ENCODE measurements around the gene MAPK10.

MAPK10 gene

GRCh38 chr4:86101841-86102240 lies 258.0 kb downstream of the MAPK10 start:
- DNase-seq (ENCODE audit: insufficient read length, low spot score): no peak
- no peak for FAIRE-seq
- TF ChIP-seq TAF1 (IDR thresholded peaks at IDR 0.05; ENCODE audit: low read depth, low read length) (no peak), SPI1 (IDR thresholded peaks at IDR 0.05; ENCODE audit: low read depth, low read length) (no peak), POU2F2 (IDR thresholded peaks at IDR 0.05; ENCODE audit: low read depth, low read length) (no peak), POLR2A (IDR thresholded peaks at IDR 0.05; ENCODE audit: low read depth, low read length) (no peak), POLR2AphosphoS5 (IDR thresholded peaks at IDR 0.05; ENCODE audit: low read depth, low read length) (no peak), PAX5 (IDR thresholded peaks at IDR 0.05; ENCODE audit: insufficient read depth, low read length, severe bottlenecking) (no peak)

- DNase-seq (ENCODE audit: insufficient read length, low spot score) (no peak), FAIRE-seq (no peak)
Measured at GRCh38 chr4:86101410-86101809, 258.4 kb downstream of the MAPK10 start.

DNA sequence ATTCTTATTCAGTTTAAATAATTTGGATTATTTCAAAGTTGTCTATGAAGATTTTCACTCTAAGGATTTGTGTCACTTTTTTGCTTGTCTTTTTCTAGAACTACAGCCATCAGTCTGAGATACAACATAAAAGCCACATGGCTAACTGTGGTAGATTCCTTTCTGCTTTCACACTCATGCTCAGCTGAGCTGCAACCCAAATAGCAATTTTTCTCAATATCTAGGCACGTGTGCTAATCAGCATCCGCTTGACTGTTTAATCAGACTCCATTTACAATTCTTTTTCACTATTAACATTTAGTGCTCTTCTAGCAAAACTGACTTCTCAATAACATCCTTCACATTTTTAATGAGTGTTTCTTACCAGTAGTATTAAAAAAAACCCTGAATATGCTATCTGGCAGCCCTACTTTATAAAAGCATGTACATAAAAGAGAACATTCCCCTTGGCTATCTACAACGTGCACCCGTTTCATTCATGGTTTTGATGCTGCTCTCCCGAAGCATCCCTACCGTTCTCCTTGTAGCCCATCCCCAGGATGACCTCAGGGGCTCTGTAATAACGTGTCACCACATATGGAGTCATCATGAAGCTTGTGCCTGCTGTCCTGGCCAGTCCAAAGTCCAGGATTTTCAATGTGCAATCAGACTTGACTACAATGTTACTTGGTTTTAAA lies 259.2 kb downstream of the MAPK10 start:
- FAIRE-seq: no peak
- DNase-seq (ENCODE audit: insufficient read length, low spot score): no peak
- no peak for TF ChIP-seq POLR2AphosphoS5 (IDR thresholded peaks at IDR 0.05; ENCODE audit: low read depth, low read length)
- no peak for TF ChIP-seq PAX5 (IDR thresholded peaks at IDR 0.05; ENCODE audit: insufficient read depth, low read length, severe bottlenecking)
- no peak for TF ChIP-seq POLR2A (IDR thresholded peaks at IDR 0.05; ENCODE audit: low read depth, low read length)
- no peak for TF ChIP-seq SPI1 (IDR thresholded peaks at IDR 0.05; ENCODE audit: low read depth, low read length)
- TF ChIP-seq POU2F2 (IDR thresholded peaks at IDR 0.05; ENCODE audit: low read depth, low read length): no peak
- TF ChIP-seq TAF1 (IDR thresholded peaks at IDR 0.05; ENCODE audit: low read depth, low read length): no peak

More at GRCh38 chr4:86101410-86101809, 258.4 kb downstream of the MAPK10 start:
- TF ChIP-seq POLR2AphosphoS5 (IDR thresholded peaks at IDR 0.05; ENCODE audit: low read depth, low read length): no peak
- no peak for TF ChIP-seq PAX5 (IDR thresholded peaks at IDR 0.05; ENCODE audit: insufficient read depth, low read length, severe bottlenecking)
- no peak for TF ChIP-seq POLR2A (IDR thresholded peaks at IDR 0.05; ENCODE audit: low read depth, low read length)
- no peak for TF ChIP-seq TAF1 (IDR thresholded peaks at IDR 0.05; ENCODE audit: low read depth, low read length)
- TF ChIP-seq POU2F2 (IDR thresholded peaks at IDR 0.05; ENCODE audit: low read depth, low read length): no peak
- no peak for TF ChIP-seq SPI1 (IDR thresholded peaks at IDR 0.05; ENCODE audit: low read depth, low read length)

GRCh38 chr4:86099348-86099747 lies 260.5 kb downstream of the MAPK10 start:
- TF ChIP-seq PAX5 (IDR thresholded peaks at IDR 0.05; ENCODE audit: insufficient read depth, low read length, severe bottlenecking) (no peak), POU2F2 (IDR thresholded peaks at IDR 0.05; ENCODE audit: low read depth, low read length) (no peak), POLR2A (IDR thresholded peaks at IDR 0.05; ENCODE audit: low read depth, low read length) (no peak), SPI1 (IDR thresholded peaks at IDR 0.05; ENCODE audit: low read depth, low read length) (no peak), POLR2AphosphoS5 (IDR thresholded peaks at IDR 0.05; ENCODE audit: low read depth, low read length) (no peak), TAF1 (IDR thresholded peaks at IDR 0.05; ENCODE audit: low read depth, low read length) (no peak)
- DNase-seq (ENCODE audit: insufficient read length, low spot score): no peak
- FAIRE-seq: no peak

GRCh38 chr4:86098691-86099090 lies 261.2 kb downstream of the MAPK10 start:
- DNase-seq (ENCODE audit: insufficient read length, low spot score) (no peak), FAIRE-seq (no peak)
- no peak for TF ChIP-seq POLR2A (IDR thresholded peaks at IDR 0.05; ENCODE audit: low read depth, low read length)
- no peak for TF ChIP-seq SPI1 (IDR thresholded peaks at IDR 0.05; ENCODE audit: low read depth, low read length)
- no peak for TF ChIP-seq POU2F2 (IDR thresholded peaks at IDR 0.05; ENCODE audit: low read depth, low read length)
- no peak for TF ChIP-seq POLR2AphosphoS5 (IDR thresholded peaks at IDR 0.05; ENCODE audit: low read depth, low read length)
- TF ChIP-seq TAF1 (IDR thresholded peaks at IDR 0.05; ENCODE audit: low read depth, low read length): no peak
- no peak for TF ChIP-seq PAX5 (IDR thresholded peaks at IDR 0.05; ENCODE audit: insufficient read depth, low read length, severe bottlenecking)

- no peak for DNase-seq (ENCODE audit: insufficient read length, low spot score)
- no peak for FAIRE-seq
- TF ChIP-seq POLR2A (IDR thresholded peaks at IDR 0.05; ENCODE audit: low read depth, low read length) (no peak), POLR2AphosphoS5 (IDR thresholded peaks at IDR 0.05; ENCODE audit: low read depth, low read length) (no peak), SPI1 (IDR thresholded peaks at IDR 0.05; ENCODE audit: low read depth, low read length) (no peak), POU2F2 (IDR thresholded peaks at IDR 0.05; ENCODE audit: low read depth, low read length) (no peak)
Measured at GRCh38 chr4:86096373-86096772, 263.5 kb downstream of the MAPK10 start.

- DNase-seq (ENCODE audit: insufficient read length, low spot score): no peak
- TF ChIP-seq TAF1 (IDR thresholded peaks at IDR 0.05; ENCODE audit: low read depth, low read length) (no peak), SPI1 (IDR thresholded peaks at IDR 0.05; ENCODE audit: low read depth, low read length) (no peak), POLR2A (IDR thresholded peaks at IDR 0.05; ENCODE audit: low read depth, low read length) (no peak), PAX5 (IDR thresholded peaks at IDR 0.05; ENCODE audit: insufficient read depth, low read length, severe bottlenecking) (no peak), POLR2AphosphoS5 (IDR thresholded peaks at IDR 0.05; ENCODE audit: low read depth, low read length) (no peak), POU2F2 (IDR thresholded peaks at IDR 0.05; ENCODE audit: low read depth, low read length) (no peak)
- FAIRE-seq: no peak
Measured at GRCh38 chr4:86092684-86093083, 267.2 kb downstream of the MAPK10 start.

DNA sequence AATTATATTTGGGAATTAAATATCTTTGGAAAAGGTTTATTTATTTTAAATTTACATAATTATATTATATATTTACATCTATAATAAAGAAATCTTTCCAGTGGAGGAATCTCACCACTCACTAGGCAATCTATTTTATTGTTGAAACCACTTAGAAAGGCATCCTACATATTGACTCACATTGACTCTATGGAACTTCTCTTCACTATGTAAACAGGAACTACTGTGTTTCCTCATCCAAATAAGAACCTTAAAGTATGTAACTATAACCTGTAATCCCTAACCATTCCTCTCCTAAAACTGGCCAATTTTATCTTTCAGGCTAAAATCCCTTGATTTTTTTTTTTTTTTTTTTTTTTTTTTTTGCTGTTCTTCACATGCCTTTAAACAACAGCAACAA lies 268.7 kb downstream of the MAPK10 start:
- no peak for TF ChIP-seq TAF1 (IDR thresholded peaks at IDR 0.05; ENCODE audit: low read depth, low read length)
- no peak for TF ChIP-seq POLR2AphosphoS5 (IDR thresholded peaks at IDR 0.05; ENCODE audit: low read depth, low read length)
- TF ChIP-seq SPI1 (IDR thresholded peaks at IDR 0.05; ENCODE audit: low read depth, low read length): no peak
- TF ChIP-seq POLR2A (IDR thresholded peaks at IDR 0.05; ENCODE audit: low read depth, low read length): no peak
- DNase-seq (ENCODE audit: insufficient read length, low spot score) (no peak), FAIRE-seq (no peak)

DNA sequence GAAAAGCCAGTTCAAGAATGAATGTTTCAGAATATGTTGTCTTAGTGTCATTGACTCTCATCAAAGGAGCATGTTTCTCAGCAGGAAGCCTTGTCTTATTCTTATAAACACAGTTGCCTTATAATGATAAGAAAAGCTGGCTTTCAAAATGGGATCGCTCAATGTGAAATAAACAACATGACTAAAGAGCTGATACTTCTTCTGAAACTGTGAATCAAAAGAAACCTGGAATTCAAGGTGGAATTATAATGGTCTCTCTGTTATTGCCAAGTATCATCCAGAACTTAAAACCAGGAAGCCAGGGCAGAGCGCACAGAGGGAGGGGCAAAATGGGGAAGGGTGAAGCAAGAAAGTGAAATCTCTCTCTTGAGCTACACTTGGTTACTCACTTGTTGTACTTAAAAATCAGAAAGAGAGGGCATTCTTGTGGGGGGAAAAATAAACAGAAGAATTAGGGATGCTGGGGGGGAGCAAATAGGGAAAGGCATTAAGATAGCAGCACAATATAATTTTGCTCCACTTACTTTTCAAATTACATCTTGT lies 270.0 kb downstream of the MAPK10 start:
- DNase-seq (ENCODE audit: insufficient read length, low spot score) (no peak), FAIRE-seq (no peak)
- TF ChIP-seq POLR2A (IDR thresholded peaks at IDR 0.05; ENCODE audit: low read depth, low read length) (no peak), POU2F2 (IDR thresholded peaks at IDR 0.05; ENCODE audit: low read depth, low read length) (no peak), PAX5 (IDR thresholded peaks at IDR 0.05; ENCODE audit: insufficient read depth, low read length, severe bottlenecking) (no peak), TAF1 (IDR thresholded peaks at IDR 0.05; ENCODE audit: low read depth, low read length) (no peak), SPI1 (IDR thresholded peaks at IDR 0.05; ENCODE audit: low read depth, low read length) (no peak), POLR2AphosphoS5 (IDR thresholded peaks at IDR 0.05; ENCODE audit: low read depth, low read length) (no peak)
